T-helper 1 cell treated with Interleukin-12 subunit alpha and Interleukin-12 subunit beta and Interleukin-4 antibody, amounts not matched to agents 30 μg/mL and 1 μg/mL, for 36 hours (primary cell): ENCODE measurements around the gene TANK.
"Not testable (repeated sequence)": the region's sequence is repeated elsewhere in the genome, so short reads cannot be mapped to it uniquely, and the experiment has no call there.

Experiments
- H3K27ac Mint-ChIP-seq: one replicate; pipeline ENCODE4 v1.8.0; 2021; ENCODE audit warnings: mild to moderate bottlenecking, mixed read lengths
- H3K27me3 Mint-ChIP-seq: one replicate; pipeline ENCODE4 v1.8.0; 2021; ENCODE audit warnings: low read depth, mixed read lengths
- H3K36me3 Mint-ChIP-seq: one replicate; pipeline ENCODE4 v1.8.0; 2021; ENCODE audit warnings: low read depth, mixed read lengths
- H3K4me1 Mint-ChIP-seq: one replicate; pipeline ENCODE4 v1.8.0; 2021; ENCODE audit warnings: low read depth, mixed read lengths
- H3K4me3 Mint-ChIP-seq: one replicate; pipeline ENCODE4 v1.8.0; 2021; ENCODE audit warnings: mild to moderate bottlenecking, moderate library complexity, mixed read lengths
- H3K9me3 Mint-ChIP-seq: one replicate; pipeline ENCODE4 v1.8.0; 2021; ENCODE audit warnings: mixed read lengths

TANK gene

GRCh38 chr2:161278564-161279229, 118.5 kb downstream of the TANK start:
- not testable (repeated sequence) for H3K9me3 Mint-ChIP-seq, H3K4me1 Mint-ChIP-seq, H3K27me3 Mint-ChIP-seq, H3K4me3 Mint-ChIP-seq, H3K36me3 Mint-ChIP-seq, H3K27ac Mint-ChIP-seq

DNA sequence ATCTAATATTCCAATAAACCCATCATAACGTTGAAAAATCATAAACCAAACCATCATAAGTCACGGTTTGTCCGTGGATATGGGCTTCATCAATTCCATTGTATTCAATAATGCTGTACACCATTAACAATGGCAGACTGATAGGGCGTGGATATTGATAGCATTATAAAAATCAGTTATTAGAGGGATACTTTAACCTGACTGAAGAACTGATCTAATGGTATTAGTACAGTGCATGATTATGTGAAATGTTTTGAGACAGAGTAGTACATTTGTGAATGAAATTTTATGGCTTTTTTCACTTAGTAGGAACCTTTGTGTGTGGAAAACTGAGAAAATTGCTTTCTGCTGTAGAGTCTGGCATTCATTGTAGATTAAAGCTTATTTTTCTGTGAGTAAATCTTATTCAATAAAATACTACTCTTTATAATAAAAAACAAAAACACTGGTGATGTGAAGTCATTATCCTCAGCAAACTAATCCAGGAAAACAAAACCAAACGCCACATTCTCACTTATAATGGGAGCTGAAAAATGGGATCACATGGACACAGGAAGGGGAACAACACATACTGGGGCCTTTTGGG, 119.1 kb downstream of the TANK start:
- H3K36me3 Mint-ChIP-seq, H3K4me3 Mint-ChIP-seq, H3K27ac Mint-ChIP-seq, H3K4me1 Mint-ChIP-seq, H3K9me3 Mint-ChIP-seq: not testable (repeated sequence)
- H3K27me3 Mint-ChIP-seq: peaks cover 12% of the 10 kb centered on the region

- not testable (repeated sequence) for H3K36me3 Mint-ChIP-seq, H3K4me3 Mint-ChIP-seq, H3K9me3 Mint-ChIP-seq, H3K4me1 Mint-ChIP-seq, H3K27ac Mint-ChIP-seq
- H3K27me3 Mint-ChIP-seq: peaks cover 25% of the 10 kb centered on the region
These were observed 120.7 kb downstream of the TANK start for GRCh38 chr2:161280906-161281323.

DNA sequence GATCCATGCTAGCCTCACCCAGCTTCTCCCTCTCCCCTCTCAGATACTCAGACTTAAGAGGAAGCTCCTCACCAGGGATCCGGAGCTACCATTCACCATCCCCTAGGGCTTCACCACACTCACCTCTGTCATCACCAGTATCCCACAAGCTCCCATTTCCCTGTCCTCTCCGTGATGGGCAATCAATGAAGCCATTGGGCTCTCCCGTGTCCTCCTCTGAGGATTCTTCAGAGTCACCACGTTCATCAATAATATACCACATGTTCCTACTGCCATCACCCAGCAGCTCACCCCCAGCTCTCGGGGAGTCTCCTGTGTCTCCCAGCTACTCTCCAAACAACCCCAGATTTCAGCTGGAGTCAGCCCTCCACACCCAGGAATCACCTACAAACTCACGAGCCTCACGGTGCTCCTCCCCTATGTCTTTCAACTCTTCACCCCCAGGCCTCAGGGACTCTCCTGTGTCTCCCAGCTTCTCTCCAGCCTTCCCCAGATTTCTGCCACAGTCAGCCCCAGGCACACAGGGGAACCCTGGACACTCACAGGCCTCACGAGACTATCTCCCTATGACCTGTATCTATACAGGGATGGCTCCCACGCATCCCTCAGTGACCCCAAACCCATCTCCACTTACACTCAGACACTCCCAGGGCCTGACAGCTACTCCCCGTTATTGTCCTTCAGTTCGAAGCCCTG, 121.5 kb downstream of the TANK start:
- H3K27me3 Mint-ChIP-seq: peaks cover 27% of the 10 kb centered on the region
- H3K9me3 Mint-ChIP-seq, H3K4me3 Mint-ChIP-seq, H3K4me1 Mint-ChIP-seq, H3K36me3 Mint-ChIP-seq, H3K27ac Mint-ChIP-seq: not testable (repeated sequence)

- not testable (repeated sequence) for H3K36me3 Mint-ChIP-seq, H3K4me3 Mint-ChIP-seq, H3K4me1 Mint-ChIP-seq, H3K9me3 Mint-ChIP-seq, H3K27ac Mint-ChIP-seq
- H3K27me3 Mint-ChIP-seq: peaks cover 32% of the 10 kb centered on the region
These were observed 122.0 kb downstream of the TANK start for GRCh38 chr2:161282311-161282644.

GRCh38 chr2:161283926-161284325, 123.7 kb downstream of the TANK start:
- H3K36me3 Mint-ChIP-seq: no peaks in the 10 kb centered on the region

More at GRCh38 chr2:161283926-161284325, 123.7 kb downstream of the TANK start:
- Mint-ChIP-seq H3K4me3 (no peak overlapping the region), H3K9me3 (no peaks in the 10 kb centered on the region), H3K4me1 (no peaks in the 10 kb centered on the region), H3K27me3 (peaks cover 49% of the 10 kb centered on the region), H3K27ac (no peak overlapping the region)
